Ammon's horn (tissue), 1 donor: Measurements from ENCODE around the gene PRKG1.

ENCODE experiments used
- DNase-seq: peaks from one replicate; pipeline ENCODE4 v3.0.0-alpha.2; 2016; ENCODE audit warnings: low spot score

PRKG1 gene

DNA sequence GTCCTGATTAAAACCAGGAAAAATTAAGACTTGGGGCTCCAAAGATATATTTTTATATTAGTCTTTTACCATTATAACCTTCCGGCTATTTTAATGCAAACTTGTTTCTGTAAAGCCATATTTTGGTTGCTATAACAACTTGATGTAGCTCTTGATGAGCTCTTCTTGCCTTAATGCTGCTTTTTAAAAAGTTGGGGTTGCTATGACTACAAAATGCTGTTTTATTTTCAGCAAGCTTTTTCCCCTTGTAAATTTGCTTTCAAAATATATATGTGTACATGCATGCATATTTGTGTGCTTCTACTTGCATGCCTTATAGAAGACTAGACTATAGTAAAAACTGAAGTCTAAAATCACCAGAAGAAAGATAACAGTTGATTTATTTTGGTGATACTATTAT, 525.4 kb downstream of the PRKG1 start:
- DNase-seq: no peak

DNA sequence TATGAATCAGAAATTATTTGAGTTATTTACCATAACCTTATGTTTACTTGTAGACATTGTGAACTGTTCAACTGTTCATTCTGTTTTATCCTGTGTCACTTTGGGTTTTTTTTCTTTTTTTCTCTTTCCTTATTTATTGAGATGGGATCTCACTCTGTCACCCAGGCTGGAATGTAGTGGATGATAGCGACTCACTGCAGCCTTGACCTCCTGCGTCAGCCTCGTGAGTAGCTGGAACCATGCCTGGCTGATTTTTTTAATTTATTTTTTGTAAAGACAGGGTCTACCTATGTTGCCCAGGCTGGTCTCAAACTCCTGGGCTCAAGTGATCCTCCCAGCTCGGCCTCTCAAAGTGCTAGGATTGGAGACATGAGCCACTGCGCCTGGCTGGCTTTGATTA, 528.0 kb downstream of the PRKG1 start:
- DNase-seq: no peak

DNA sequence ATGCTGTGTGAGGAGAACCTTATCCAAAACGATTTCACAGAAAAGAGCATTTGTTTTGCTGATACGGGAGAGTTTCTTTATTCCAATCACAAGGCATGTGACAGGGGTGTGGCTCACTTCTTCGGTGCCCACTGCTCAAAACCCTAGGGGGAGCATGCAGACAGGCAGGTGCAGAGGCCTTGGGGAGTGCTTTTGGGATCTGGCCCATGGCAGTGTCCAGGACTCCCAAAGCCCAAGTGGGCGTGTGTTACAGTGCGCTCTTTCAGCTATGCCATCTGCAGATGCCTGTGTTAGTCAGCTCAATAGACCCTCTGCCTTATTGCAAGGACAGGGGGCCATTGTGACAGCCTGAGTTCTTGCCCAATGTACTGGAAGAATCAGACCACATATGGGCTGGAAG, 530.3 kb downstream of the PRKG1 start:
- DNase-seq: no peak

DNA sequence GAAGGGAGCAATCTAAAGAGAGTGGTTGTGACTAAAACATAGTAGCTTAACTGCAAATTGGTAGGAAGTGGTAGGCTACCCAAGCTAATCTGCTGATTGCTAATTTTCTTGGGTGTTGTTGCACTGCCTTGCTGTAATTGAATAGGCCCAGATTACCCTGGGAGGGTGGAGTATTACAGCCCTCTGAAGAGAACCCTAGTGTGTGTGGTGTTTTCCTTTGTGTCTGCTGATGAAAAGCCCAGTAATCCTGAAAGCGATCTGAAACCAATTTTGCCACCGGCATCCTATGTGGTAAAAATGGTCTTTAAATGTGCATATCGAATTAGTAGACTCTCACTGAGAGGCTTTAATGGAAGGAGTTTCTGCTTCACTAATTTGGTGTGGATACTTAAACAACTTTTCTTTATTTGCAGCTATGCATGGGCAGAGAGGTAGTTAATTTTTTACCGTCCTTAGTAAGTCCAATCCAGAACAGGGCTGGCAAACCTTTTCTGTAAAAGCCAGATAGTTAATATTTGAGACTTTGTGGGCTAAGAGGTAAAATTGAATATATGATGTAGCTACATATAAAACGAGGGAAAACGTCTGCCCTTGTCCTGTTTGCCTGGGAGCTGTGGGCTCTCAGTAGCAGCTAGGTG, 532.7 kb downstream of the PRKG1 start:
- no peak for DNase-seq

DNA sequence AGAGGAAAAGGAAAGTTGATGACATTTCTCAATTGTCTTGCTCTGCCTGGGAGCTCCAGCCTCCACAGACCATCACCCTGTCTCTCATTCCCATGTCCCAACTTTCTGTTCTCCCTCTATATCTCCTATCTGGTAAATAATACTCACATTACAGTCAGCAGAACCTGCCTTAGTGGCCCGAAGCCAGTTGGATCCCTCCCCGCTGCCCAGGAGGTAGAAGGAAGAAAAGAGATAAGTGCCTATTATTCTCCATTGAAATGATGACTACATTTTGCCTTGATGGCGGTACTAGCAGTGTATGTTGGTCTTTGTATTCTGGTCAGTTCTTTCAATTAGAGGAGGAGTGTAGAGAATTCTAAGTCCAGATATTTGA, 533.2 kb downstream of the PRKG1 start:
- DNase-seq: no peak

DNA sequence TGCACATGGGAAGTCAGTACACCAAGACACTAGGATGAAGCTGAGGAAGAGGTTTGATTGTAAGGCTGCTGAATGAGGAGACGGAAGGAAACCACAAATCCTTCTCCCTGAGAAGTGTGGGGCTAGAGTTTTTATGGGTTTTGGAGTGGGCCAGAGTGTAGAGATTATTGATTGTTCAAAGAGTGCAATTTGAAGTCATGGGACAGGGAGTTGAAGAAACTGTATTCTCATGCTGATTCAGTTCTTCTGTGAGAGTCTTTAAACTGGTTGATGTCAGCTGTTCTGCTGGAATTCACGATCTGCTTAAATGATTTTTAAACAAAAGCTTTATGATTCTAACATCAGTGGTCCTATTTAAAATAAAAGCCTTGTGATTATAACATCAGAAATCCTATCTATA, 533.9 kb downstream of the PRKG1 start:
- no peak for DNase-seq

DNA sequence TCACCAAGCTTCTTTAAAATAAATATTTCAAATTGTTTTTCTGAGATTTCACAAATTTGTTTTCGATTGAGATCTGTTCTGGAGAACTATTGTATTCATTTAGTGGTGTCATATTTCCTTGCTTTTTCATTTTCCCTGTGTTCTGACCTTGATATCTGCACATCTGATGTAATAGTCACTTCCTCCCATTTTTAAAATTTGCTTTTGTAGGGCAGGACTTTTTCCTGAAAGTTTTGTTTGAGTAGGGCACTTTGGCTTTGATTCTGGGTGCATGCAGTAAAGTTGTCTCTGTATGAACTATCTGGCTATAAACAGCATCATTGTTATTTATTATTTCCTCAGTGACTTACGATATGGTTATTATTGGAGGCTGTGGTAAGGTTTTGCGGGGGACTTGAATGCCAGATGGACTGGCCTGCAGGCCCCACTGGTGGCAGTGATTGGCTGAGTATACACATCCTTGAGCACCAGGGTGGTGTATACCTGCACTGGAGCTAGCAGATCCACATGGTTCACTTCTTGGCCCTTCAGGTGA, 541.5 kb downstream of the PRKG1 start:
- no peak for DNase-seq

DNA sequence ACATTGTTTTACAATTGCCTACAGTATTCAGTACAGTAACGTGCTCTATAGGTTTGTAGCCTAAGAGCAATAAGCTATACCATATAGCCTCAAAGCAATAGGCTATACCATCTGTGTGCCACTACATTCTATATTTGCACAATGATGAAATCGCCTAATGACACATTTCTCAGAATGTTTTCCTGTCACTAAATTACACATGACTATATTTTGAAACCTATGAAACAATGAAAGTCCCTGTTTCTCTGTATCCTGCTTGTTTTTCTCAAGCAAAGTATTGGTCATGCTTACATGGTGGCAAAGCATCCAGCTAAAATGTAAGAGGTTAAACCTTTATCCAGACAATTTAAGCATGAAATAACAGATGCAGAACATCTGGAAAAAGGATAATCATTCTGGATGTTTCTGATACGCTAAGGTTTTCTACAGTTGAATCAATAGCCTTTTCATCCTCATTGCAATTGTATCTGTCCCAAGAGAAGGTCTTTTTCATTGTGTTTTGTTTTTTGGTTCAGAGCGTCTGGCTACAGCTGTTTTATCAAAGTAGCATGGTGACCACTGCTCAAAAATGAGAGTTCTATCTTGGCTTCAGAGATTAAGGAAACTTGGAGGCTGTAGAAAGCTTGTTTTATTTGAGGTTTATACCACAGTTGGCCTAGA, 543.4 kb downstream of the PRKG1 start:
- no peak for DNase-seq

DNA sequence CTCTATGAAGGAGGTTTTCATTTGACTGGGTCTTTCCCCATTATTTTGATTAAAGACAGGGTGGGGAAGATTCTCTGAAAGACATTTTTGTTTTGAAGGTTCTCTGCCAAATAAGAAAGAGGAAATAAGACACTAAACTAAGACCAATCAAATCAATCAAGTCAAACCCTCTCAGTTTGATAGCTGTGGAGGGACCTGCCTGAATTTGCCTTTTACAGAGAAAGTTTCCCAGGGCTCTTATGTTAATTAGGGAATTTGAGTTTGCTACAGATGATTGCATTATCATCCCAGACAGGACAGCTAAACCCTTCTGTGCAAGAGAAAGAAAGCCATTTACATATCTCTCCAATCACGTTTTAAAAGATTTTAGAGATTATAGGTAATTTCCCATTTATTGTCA, 545.1 kb downstream of the PRKG1 start:
- no peak for DNase-seq

DNA sequence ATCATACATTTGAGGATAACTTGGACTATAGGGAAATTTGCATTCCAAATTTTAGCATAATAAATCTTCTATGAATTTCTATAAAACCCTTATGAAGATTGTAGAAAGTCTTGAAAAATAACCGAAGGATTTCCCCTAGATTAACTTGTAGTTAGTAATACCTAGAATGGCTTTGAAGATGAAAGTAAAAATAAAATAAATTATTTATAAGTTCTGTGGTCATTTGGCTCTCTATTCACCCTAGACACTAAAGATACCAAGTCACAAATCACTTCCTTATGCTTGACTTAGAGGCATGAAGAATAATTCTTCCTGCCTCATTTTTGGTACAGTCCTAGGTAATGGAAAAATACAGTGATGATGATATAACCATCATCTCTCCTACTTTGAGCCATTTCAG, 545.8 kb downstream of the PRKG1 start:
- no peak for DNase-seq

DNA sequence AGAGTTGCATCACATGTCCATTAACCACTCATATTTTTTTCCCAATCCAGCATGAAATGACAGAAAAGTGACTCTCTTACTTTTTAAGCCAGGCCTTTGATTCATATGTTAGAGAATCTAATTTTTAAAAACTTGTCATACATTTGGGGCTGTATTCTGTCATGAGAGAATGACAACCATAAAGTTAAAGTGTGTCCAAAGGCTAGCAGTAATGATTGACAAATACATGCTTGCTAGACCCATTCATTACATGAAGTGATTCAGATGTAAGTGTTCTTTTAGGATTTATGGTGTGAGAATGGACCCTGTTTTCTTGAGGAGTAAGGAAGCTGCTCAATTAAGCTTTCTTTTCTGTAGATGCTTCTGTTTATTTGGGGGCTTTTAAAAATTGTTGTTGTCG, 549.7 kb downstream of the PRKG1 start:
- no peak for DNase-seq

DNA sequence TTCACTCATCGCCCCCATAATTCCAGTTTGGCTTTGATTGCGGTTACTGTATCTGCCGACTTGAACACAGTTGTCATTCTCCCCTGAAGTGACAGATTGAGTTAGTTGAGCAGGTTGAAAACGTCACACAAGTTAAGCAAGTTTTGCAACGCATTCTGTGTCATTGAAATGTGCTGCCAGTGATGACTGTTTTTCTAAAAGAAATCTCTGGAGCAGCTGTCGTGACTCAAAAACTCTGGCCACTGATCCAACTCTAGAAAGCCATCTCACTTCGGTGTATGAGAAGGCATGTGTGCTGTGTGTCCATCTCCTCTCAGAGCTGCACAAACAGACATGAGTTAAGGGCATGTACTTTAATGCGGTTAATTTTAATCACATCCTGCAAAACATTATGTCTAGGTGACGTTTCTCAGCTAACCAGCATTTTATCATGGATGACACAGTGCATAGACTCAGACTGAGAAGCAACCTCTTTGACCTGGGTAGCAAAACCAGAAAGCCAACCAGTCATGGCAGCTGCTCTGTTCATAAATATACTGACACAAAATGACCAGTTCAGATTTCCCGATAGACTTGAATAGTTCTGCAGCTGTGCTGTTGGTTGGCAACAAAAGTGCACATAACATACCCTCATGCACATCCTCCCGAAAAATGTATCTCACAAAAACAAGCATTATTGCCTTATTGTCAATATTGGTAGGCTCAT, 555.8 kb downstream of the PRKG1 start:
- DNase-seq: peak; percentile 29

DNA sequence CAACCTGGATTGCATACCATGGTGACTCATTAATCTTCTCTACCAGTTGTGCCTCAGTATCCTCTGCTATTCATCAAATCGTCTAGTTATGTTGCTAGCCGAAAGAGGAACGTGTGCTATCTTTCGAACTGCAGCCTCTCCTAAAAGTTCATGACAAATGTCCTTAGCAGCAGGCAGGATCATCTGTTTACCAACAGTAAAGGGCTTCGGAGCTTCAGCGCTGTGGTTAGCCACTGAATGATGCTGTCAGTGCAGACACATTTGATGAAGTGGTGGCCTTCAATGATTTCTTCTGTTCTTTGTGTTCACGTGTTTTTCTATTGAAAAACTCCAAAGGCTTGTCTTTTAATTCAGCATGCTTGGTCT, 556.3 kb downstream of the PRKG1 start:
- no peak for DNase-seq

DNA sequence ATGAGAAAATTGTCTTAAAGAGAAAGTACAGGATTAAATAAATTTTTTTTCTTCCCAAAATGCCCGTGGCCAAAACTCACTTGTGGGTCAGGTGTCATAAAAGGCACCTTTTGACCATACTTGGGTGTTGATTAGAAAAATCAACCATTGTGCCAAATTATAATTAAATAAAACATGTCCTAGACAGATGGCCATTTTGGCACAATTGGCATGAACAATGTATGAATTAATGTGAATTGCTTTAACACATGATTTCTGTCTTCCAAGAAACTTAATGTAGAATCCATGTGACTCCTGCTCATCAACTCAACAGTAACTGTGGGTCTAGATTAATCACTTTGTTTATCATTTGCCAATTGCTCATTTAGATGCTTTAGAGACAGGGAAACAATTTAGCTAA, 561.1 kb downstream of the PRKG1 start:
- DNase-seq: no peak

DNA sequence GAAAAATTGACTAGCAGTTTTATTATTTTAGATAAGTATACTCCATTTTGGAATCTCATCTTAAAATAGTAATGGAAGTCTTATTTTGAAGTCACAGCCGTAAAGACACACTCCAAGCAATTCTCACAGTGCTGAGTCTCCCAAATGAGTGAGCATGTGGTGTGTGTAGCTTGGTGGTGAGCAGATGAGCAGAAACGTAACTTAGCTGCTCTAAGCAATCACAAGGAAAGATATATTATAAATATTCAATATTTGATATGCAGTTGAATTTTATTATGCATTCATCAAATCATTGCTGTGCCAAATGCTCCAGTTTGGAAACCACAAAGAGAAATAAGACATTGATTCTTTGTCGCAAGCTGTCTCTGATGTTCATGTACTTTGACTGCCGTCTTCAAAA, 563.9 kb downstream of the PRKG1 start:
- DNase-seq: no peak

DNA sequence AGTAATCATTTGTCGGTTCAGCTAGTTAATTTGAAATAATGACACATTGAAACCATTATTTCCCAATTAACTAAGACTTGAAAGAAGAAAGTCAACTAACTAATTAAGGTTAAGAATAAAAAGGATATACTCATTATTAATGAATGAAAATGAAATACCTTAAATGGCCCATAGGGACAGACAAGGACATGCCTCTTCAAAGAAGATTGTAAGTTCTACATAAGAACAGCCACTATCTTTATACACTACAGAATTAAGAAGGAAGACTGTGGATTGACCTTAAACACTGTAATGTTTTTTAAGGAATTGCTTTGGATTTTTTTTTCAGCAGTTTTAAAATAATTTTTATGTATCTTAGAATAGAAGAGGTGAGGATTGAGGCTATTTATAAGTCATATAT, 564.5 kb downstream of the PRKG1 start:
- DNase-seq: no peak

DNA sequence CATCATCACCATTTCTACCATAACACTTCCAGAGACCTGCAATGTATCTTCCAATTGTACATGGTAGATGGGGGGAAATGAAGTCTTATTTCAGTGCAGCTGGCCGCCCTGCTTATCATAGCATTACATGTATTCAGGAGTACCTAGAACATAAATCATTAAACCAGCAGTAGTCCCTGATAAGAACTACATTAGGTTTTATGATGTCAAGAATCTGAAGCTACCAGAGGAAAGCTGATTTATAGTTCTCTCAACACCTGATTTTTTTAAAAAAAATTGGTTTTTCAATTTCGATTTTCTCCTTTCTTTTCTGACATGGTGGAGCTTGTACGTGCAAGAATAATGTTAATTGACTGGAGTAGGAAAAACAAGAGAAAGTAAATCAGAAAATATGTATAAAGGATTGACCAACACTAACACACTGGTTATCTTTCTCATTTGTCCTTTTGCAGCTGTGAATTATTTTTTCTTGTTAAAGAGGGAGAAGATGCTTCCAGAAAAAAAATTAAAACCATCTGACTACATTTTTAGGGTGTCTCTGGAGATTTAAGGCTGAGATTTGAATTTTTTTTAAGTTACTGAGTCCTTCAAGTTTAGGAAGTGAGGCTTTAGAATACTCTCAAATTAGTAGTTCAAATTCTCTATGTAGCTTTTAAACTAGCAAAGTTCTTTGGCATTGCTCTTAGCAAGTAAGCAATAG, 566.0 kb downstream of the PRKG1 start:
- DNase-seq: no peak

DNA sequence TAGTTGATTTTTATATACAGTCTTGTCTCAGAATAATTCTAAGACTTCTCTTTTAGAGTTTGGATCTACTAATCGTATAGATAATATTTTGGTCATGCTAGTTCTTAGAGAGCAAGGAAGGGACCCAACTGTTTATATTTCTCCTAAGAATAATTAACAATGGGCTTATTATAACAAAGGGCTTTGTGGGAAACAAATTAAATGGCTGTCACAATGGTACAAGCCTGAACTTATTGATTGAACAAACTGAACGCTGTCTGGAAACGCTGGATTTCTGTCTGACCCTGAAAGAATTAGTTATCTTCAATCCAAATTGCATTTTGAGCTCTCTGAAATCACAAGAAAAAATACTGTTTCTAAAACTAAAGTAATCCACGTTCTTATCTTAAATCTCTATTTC, 568.3 kb downstream of the PRKG1 start:
- peak; percentile 37 for DNase-seq

DNA sequence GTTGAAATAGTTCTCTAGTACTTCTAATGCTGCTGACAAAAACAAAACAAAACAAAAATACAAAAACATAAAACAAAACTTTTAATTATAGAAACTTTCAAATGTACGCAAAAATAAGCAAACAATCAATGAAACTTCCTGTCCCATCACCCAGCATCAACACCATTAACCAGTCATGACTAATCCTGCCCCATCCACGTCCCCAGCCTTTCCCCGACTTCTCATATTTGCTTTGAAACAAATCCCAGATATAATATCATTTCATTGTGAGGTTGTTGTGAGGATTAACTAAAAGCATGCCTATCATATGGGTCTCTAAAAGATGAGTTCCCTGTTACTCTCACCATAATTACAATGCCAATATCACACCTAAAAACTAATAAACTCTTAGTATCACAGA, 569.4 kb downstream of the PRKG1 start:
- DNase-seq: no peak

DNA sequence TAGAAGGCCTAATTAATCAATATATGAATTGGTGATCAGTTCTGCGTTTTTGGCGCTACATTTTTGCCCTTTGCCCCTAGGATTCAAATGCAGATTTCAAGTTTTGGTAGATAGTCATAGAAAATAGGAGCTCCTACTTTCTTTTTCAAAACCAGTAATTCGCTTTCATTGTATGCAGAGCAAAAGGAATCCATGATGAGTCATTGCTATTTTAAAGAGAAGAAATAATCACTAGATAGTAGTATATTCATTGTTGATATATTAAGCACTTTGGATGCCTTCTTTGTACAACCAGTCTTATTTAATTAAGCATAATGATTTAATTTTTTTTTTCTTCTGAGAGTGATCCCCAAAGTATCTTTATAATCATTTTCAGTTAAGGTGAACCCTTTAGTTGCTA, 574.8 kb downstream of the PRKG1 start:
- no peak for DNase-seq

DNA sequence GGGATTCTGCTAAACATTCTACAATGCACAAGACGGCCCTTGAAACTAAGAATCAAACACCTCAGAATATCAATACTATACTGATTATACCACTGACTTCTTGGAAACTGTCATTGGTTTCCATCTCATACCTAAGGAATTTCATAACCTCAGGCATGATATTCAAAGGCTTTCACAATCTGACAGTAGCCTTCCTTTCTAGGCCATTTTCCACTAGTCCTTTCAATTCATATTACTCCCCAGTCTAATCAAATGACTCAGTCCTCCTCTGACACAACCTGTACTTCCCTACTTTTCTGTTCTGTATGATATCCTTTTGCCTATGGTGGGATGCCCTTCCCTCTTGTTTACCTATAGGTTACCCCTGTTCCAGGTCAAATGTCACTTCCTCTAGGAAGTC, 576.8 kb downstream of the PRKG1 start:
- DNase-seq: no peak

DNA sequence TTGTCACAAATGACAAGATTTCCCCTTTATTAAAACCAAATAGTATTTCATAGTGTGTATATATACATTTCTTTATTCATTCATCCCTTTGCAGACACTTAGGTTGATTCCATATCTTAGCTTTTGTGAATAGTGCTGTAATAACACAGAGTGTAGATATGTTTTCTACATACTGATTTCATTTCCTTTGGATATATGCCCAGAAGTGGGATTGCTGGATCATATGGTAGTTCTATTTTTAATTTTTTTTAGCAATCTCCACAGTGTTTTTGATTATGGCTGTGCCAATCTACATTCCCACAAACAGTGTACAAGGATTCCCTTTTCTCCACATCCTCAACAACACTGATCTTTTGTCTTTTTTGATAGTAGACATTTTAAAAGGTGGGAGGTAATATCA, 578.7 kb downstream of the PRKG1 start:
- no peak for DNase-seq

DNA sequence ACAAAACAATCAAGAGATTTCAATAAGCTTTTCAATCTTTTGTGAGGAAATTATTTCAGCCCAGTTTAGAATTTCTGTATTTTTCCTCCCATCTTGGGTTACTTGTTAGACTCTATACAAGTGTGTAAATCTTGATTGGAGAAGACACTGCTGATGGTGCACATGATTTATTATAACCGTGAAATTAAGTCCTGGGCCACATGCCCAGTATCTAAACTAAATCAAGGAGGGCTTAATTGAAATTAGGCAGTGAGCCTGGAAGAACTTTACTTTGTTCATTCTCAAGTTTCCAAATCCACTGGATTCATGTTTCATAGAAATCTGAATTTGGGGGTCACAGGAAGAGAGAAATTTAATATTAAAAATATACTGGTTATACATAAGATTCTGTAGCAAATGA, 580.6 kb downstream of the PRKG1 start:
- DNase-seq: peak; percentile 29
